B cell (primary cell): ENCODE measurements around the gene ARSJ.

Source experiments
- EZH2 ChIP-seq: IDR thresholded peaks from 2 replicates; pipeline ENCODE4 v1.6.1; 2012; ENCODE audit warnings: borderline replicate concordance, low read depth, mild to moderate bottlenecking, moderate library complexity, low read length; ENCODE audit not compliant: insufficient read depth, poor library complexity, severe bottlenecking
- TF ChIP-seq, protein P1 (sequence below): fragments of 200-600 bp; IDR thresholded peaks from one replicate; pipeline ENCODE4 v1.8.0; 2022; ENCODE audit warnings: antibody characterized with exemption, mild to moderate bottlenecking

DNA sequence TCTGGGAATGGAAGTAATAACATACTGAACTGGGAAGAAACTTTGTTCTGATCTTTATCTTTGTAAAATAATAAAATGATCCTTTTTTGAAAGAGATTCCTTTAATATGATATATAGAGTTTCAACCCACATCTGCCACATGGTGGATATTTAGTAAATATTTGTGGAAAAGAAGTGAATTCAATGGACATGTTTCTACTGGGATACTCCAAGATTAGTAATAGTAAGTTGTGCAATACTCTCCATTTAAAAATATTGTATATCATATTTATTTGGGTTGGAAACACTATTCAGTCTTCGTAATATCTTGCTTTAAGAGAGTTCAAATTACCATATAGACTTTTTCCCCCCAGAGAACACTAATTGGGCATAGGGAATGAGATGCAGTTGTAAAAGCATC is 17.8 kb upstream of the ARSJ start:
- TF ChIP-seq, protein P1, sequence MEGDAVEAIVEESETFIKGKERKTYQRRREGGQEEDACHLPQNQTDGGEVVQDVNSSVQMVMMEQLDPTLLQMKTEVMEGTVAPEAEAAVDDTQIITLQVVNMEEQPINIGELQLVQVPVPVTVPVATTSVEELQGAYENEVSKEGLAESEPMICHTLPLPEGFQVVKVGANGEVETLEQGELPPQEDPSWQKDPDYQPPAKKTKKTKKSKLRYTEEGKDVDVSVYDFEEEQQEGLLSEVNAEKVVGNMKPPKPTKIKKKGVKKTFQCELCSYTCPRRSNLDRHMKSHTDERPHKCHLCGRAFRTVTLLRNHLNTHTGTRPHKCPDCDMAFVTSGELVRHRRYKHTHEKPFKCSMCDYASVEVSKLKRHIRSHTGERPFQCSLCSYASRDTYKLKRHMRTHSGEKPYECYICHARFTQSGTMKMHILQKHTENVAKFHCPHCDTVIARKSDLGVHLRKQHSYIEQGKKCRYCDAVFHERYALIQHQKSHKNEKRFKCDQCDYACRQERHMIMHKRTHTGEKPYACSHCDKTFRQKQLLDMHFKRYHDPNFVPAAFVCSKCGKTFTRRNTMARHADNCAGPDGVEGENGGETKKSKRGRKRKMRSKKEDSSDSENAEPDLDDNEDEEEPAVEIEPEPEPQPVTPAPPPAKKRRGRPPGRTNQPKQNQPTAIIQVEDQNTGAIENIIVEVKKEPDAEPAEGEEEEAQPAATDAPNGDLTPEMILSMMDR: no peak
- no peak for TF ChIP-seq EZH2
